Activated CD4-positive, CD25-positive, alpha-beta regulatory T cell (primary cell): ENCODE measurements around the gene KRT9.
"Not testable (repeated sequence)": the region's sequence is repeated elsewhere in the genome, so short reads cannot be mapped to it uniquely, and the experiment has no call there.

Source experiments
- DNase-seq, 4 experiments: peaks; one replicate each; lab custom pipeline; 2025; lab: John Stamatoyannopoulos, UW

KRT9 gene

GRCh38 chr17:41545829-41546410, 25.9 kb downstream of the KRT9 start:
- DNase-seq = no peak

GRCh38 chr17:41544935-41545334, 26.9 kb downstream of the KRT9 start:
- no peak for DNase-seq

DNA sequence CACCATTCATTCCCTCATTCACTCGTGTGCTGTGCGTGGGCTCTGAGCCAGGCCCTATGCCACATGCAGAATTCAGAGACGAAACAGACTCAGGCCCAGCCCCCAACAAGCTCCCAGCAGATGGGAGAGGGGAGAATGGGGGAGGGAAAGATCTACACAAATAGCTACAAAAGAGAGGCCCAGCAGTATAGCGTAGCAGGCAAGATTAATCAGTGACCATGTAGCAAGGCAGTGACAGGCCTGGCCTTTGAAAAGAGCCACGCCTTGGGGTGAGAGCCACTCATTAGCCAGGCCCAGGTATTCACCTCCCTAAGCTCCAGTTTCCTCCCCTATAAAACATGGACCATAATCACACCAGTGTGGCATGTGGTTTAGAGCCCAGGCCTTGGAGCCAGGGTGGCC, 27.4 kb downstream of the KRT9 start:
- no peak for DNase-seq

- DNase-seq = not testable (repeated sequence)
Observed at GRCh38 chr17:41542786-41543185, 29.1 kb downstream of the KRT9 start.

GRCh38 chr17:41542357-41542756, 29.5 kb downstream of the KRT9 start:
- DNase-seq = no peak

DNA sequence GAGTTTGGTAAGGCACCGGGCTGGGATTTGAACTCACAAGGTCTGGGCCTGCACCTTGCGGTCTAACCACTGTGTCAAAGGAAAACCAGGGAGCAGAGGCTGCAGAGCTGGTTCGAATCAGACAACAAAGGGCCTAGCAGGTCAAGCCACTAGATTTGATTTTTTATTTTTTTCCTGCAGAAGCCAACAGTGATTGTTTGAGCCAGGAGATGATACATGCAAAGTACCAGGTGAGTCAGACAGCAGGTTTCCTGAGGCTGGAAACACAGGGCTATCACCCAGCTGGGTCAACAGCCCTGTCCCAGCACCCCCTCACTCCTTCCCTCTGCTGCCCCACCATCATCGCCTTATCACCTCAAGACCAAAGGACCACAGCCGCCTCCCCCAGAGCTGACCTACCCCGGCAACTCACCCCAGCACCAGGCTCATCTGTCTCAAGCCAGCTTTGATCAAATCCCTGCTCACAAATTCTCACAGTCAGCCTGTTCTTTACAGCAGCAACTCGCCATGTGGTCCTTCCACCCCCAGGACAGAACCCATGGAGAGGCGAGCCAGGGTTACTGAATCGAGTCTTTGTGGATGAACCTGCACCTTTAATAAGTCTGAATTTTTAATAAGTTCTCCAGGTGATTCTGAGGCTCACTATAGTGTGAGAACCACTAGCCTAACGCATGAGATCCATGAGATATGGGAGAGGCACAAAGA, 30.8 kb downstream of the KRT9 start:
- no peak for DNase-seq

DNA sequence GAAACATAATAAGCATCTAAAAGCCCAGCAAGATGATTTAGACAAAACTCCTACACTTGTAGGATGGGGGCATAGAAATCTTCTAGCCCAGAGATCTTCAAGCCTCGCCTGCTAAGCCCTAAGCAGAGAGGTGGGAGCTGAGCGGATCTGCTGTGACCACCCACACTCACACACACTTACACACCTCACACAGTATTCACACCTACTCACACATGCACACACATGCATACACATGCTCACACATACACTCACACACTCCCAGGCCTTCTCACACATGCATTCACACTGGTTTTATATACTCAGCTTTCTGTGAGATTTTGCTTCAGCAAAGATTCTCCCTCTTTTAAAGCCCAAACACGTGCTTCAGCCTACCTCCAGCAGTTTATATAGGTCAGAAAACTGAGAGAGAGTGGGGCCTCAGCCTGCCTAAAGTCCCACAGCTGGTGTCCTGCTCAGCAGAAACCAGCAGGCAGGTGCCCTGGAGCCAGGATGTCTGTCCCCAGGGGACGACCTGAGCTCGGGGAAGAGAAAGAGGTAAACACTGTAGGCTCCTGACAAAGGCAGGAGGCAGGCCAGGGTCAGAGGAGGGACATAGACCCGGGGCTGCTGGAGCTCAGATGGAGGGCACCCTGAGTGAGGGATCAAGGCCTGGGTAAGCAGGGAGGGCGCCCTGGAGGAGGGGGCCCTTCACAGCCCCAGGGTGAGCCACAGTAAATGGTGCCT, 31.7 kb downstream of the KRT9 start:
- no peak for DNase-seq

GRCh38 chr17:41539071-41539492, 32.8 kb downstream of the KRT9 start:
- DNase-seq = no peak

- no peak for DNase-seq
Observed at GRCh38 chr17:41538565-41538991, 33.3 kb downstream of the KRT9 start.

GRCh38 chr17:41537990-41538389, 33.9 kb downstream of the KRT9 start:
- no peak for DNase-seq

DNA sequence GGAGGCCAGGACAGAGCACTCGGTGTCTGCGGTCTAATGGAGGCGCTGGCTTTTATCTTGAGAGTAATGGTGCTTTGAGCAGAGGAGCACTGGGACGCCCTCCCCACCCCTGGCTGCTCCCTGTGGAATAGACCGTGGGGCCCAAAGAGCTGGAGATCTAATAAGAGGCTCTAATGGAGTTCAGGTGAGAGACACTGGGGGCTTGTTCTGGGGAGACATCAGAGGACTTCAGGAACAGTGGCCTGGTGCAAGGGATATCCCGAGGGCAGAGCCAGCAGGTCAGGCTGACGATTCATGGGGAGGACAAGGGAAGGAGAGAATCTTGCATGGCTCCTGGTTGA, 34.3 kb downstream of the KRT9 start:
- DNase-seq = no peak

DNA sequence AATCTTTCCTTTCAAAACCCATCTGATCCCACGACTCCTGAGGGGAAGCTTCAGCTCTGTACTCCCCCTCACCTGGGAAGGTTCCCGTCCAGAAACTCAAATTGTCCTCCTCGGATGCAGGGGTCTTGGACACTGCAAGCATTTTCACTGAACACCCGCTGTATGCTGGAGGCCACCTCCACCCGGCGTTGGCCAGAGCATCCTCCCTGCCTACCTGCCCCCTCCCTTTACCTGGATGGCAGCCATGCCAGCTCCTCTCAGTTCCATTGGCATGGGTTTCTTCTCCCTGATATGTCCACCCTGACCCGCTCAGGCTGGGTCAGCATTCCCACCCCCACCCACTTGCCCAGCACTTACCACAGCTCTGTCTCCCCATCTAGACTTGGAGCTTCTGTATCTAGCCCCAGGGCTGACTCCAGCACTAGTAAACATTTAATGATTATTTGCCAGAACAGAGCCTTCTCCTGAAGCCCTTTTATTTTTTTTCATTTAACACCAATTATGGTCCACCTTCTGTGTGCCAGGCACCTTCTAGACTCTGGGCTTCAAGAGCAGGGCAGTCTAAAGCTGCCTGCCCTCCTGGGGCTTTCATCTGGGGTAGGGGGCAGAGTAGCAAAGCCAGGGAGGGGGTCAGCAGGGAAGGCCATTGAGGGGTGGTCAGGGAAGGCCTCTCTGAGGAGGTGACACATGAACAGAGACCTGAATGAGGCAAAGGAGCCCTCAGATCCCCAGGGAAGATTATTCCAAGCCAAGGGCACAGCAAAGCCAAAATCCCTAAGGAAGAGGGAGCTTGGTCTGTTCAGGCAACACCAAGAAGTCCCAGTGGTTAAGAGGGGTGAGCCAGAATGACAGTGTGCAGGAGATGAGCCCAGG, 34.9 kb downstream of the KRT9 start:
- DNase-seq = no peak

DNA sequence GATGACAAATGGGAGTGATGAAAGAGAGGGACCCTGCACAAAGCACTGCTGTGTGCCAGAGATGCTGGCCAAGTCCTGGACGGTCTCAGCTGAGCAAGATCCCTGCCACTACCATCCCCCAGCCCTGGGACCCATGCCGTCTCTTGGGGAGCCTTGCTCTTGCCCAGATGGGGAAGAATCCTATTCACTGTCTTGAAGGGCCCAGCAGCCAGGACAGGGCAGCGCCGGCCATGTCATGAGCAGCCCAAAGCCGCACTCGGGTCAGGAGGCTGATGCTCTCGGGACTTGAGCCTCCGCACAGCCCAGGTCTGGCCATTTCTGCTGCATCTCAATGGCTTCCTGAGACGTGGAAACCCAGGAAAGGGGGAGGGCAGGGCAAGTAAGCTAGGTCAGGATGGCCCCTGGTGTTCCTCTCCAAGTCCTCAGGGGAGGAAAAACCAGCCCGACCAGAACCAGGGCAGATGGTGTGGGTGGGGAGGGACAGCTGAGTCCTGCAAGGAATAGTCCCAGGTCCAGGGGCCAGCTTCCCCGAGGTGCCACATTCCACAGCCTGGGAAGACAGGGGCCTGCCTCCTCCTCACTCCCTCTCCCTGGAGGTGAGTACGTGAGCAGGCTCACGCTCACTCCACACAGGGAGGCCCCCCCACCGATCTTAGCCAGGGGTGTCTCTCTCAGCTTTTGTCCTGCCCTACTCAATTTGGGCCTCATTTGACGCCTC, 35.9 kb downstream of the KRT9 start:
- no peak for DNase-seq

- no peak for DNase-seq
Observed at GRCh38 chr17:41534899-41535546, 36.8 kb downstream of the KRT9 start.

DNA sequence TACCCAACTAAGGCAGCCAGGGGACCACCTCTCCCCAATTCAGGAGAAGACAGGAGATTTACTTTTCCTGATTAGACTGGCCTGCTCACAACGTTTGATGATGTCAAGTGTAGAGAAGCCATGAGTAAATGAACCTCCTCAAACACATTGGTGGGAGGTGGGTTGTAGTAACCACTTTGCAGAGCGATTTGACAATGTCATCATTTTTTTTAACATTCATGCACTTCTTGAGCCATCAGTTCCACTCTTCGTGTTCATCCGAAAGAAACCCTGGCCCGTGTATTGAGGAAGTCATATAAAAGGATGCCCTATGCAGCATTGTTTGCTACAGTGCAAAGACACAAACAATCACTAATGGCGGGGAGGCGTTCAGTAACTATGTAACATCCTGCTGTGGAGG, 38.2 kb downstream of the KRT9 start:
- no peak for DNase-seq

DNA sequence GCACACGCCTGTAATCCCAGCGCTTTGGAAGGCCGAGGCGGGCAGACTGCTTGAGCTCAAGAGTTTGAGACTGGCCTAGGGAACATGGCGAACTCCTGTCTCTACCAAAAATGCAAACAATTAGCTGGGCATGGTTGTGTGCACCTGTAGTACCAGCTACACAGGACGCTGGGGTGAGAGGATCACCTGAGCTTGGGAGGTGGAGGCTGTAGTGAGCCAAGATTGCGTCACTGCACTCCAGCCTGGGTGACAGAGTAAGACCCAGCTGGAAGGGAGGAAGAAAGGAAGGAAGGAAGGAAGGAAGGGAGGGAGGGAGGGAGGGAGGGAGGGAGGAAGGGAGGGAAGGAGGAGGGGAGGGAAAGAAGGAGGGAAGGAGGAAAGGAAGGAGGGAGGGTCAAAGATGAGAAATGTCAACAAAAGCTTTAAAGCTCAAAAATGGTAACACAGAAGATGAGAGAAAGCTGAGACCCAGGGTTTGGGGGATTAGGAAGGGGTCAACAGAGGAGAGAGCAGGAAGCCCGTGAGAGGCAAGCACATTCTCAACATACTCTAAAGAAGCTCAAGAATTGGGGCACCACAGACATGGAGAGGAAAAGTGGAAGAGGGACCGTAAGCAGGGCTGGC, 38.8 kb downstream of the KRT9 start:
- no peak for DNase-seq

DNA sequence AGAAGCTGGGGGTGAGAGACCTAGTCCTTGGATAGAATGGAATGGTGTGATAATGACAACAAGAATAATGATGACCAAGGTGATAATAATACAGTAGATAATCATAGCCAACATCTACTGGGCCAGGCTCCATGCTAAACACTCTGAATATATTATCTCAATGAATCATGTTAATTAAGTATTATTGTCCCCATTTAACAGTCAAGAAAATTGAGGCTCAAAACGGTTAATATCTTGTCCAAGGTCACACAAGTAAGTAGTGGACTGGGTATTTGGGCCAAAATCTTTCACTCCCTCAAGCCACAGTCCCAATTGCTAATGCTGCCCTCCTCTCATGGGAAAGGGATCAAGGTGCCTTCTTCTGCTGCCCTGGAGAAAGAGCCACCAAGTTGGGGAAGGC, 39.9 kb downstream of the KRT9 start:
- no peak for DNase-seq

GRCh38 chr17:41530062-41531048, 41.5 kb downstream of the KRT9 start:
- DNase-seq = no peak

DNA sequence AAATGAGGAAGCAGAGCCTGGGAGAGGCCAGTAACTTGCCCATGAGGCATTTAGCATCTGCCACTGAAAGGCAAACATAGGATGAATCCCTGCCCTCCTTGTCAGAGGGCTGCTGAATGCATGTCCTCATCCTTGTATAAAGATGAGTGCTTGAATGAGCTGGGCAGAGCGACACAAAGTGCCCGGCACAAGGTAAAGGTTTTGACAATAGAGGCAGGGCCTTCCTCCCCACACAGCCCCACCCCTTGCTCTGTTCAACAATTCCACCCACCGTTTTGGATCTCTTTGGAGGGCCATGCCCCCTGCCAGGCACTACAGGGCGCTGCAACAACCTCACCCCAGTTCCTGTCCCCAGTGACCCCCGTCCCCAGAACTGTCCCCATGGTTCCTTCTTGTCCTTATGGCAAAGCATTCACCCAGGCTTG, 42.4 kb downstream of the KRT9 start:
- no peak for DNase-seq

DNA sequence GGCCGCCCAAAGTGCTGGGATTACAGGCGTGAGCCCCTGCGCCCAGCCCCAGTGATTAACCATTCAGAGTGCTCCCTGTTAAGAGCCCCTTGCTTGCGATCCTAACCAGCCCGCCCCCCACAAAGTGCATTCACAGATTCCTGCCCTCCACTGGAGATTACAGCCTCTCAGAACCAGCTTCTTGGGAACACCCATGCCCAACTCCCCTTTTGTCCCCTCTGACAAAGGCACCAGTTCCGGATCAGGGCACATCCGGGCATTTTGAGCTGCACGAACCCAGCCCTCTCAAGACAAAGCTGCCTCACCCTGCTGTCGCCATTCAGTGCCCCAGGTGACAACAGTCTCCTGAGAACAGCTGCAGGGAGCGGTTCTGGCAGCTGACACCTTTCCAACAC, 42.9 kb downstream of the KRT9 start:
- DNase-seq = no peak
